NB4 (cell line): Measurements from ENCODE around the gene TMPRSS11E.
"Not testable (repeated sequence)": the region's sequence is repeated elsewhere in the genome, so short reads cannot be mapped to it uniquely, and the experiment has no call there.

ENCODE experiments used
- DNase-seq: peaks from one replicate; pipeline ENCODE4 v3.0.0; 2010; ENCODE audit warnings: low read depth
- H3K4me3 ChIP-seq: one replicate; pipeline ENCODE4 v1.5.1; 2011; ENCODE audit warnings: mild to moderate bottlenecking, low read depth, low read length, moderate library complexity
- MYC ChIP-seq: IDR thresholded peaks from 2 replicates; pipeline ENCODE4 v1.6.1; 2011; ENCODE audit warnings: low read depth, low read length
- POLR2A ChIP-seq: IDR thresholded peaks from 2 replicates; pipeline ENCODE4 v1.6.1; 2011; ENCODE audit warnings: mild to moderate bottlenecking; ENCODE audit not compliant: insufficient read length; ENCODE audit errors: extremely low read depth
- TF ChIP-seq, protein P1 (sequence below): IDR thresholded peaks from 2 replicates; pipeline ENCODE4 v1.6.1; 2011; ENCODE audit warnings: low read depth, low read length
- TF ChIP-seq, protein P2 (sequence below): IDR thresholded peaks from one replicate; pipeline ENCODE4 v1.5.1; 2012; ENCODE audit warnings: low read depth, low read length

The TMPRSS11E gene

DNA sequence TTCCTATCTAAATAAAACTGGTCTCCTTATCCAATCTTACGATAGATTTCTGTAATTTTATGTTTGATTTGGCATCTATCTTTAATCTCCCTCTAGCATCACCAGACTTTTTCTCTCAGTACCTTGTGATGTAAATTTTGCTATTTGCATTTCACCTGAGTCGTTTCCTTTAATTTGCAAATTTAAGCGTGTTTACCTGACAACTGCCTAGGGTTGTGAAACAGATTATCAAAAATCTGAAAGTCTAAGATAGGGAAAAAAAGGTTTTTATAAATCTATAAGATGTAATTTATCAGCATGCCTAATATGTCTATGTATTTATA is 39.4 kb upstream of the TMPRSS11E start:
- TF ChIP-seq, protein P1, sequence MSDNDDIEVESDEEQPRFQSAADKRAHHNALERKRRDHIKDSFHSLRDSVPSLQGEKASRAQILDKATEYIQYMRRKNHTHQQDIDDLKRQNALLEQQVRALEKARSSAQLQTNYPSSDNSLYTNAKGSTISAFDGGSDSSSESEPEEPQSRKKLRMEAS = no peak
- TF ChIP-seq MYC = no peak
- TF ChIP-seq, protein P2, sequence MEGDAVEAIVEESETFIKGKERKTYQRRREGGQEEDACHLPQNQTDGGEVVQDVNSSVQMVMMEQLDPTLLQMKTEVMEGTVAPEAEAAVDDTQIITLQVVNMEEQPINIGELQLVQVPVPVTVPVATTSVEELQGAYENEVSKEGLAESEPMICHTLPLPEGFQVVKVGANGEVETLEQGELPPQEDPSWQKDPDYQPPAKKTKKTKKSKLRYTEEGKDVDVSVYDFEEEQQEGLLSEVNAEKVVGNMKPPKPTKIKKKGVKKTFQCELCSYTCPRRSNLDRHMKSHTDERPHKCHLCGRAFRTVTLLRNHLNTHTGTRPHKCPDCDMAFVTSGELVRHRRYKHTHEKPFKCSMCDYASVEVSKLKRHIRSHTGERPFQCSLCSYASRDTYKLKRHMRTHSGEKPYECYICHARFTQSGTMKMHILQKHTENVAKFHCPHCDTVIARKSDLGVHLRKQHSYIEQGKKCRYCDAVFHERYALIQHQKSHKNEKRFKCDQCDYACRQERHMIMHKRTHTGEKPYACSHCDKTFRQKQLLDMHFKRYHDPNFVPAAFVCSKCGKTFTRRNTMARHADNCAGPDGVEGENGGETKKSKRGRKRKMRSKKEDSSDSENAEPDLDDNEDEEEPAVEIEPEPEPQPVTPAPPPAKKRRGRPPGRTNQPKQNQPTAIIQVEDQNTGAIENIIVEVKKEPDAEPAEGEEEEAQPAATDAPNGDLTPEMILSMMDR = no peak
- TF ChIP-seq POLR2A = no peak
- H3K4me3 ChIP-seq = no peak overlapping the region
- no peak for DNase-seq

DNA sequence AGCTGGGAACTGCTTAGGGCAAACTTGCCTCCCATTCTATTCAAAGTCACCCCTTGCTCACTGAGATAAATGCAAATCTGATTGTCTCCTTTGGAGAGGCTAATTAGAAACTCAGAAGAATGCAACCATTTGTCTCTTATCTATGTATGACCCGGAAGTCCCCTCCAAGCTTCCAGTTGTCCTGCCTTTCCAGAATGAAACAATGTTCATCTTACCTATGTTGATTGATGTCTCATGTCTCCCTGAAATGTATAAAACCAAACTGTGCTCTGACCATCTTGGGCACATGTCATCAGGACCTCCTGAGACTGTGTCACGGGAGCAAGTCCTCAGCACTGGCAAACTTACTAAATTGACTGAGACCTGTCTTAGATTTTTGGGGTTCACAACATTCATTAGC is 37.1 kb upstream of the TMPRSS11E start:
- H3K4me3 ChIP-seq = no peak overlapping the region
- TF ChIP-seq MYC (no peak), POLR2A (no peak)
- TF ChIP-seq, protein P2 = no peak
- TF ChIP-seq, protein P1 = no peak
- DNase-seq = no peak

DNA sequence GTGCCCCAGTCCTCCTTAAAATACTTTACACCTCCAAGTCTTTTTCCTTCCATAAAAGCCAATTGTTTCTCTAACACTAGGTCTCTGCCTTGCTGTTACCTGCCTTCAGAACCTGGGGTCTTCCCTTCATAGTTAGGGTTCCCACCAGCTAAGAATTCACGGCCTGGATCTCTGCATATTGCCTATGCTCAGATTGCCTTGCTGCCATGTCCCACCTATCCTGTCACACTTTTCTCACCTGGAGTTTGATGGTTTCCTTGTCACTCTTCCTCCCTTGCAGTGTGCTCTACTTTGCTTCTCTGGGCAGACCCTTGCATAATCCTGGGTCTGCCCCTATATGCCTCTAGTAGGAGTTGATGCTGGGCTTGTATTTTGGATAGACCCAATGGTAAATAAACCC is 36.6 kb upstream of the TMPRSS11E start:
- no peak for DNase-seq
- TF ChIP-seq, protein P2 = no peak
- TF ChIP-seq POLR2A = no peak
- TF ChIP-seq, protein P1 = no peak
- no peak for TF ChIP-seq MYC
- no peak overlapping the region for H3K4me3 ChIP-seq

DNA sequence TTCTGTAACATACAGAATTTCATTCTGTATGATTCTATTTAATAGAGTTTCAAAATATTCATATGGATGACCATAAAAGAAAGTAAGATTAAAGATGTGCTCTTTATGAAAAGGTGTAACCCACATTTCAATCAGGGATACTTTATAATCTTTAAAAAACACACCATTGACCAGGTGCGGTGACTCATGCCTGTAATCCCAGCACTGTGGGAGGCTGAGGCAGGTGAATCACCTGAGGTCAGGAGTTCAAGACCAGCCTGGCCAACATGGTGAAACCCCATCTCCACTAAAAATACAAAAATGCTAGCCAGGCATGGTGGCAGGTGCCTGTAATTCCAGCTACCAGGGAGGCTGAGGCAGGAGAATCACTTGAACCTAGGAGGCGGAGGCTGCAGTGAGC is 35.2 kb upstream of the TMPRSS11E start:
- not testable (repeated sequence) for DNase-seq, H3K4me3 ChIP-seq

DNA sequence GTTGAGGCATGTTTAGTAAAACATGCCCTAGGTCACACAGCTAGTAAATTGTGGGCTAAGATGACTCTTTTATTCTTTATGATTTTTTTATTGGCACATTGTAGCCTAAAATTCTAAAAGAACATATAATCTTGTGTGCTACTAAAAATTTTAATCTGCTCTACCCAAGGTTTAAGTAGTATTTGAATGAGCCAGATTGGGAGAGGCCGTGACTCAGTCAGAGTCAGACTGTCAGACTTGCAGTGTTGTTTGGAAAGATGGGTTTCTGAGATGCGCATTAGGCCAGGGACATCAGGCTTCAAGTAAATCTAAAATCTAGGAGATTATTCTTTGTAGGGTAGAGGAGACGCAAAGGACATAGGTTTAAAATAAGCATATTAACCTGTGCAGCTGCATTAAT is 30.7 kb upstream of the TMPRSS11E start:
- TF ChIP-seq, protein P2 = no peak
- TF ChIP-seq, protein P1 = no peak
- TF ChIP-seq POLR2A (no peak), MYC (no peak)
- H3K4me3 ChIP-seq = no peak overlapping the region
- DNase-seq = no peak

DNA sequence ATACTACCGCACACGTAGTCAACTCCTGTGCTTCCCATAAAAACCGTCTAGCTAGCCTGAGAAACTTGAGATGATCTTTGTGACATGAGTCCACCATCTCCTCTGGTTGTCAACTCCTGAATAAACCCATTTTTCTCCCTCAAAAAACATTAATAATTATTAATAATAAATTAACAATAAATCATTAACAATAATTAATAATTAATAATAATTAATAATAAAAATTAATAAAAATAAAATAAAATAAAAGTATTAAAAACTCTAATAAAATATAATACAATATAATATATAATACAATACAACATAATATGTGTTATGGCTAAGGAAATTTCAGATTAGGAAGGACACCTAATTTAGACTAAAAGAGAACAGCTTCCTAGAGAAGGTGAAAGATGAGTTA is 20.7 kb upstream of the TMPRSS11E start:
- DNase-seq = no peak
- TF ChIP-seq MYC = no peak
- TF ChIP-seq, protein P1 = no peak
- TF ChIP-seq, protein P2 = no peak
- no peak for TF ChIP-seq POLR2A

DNA sequence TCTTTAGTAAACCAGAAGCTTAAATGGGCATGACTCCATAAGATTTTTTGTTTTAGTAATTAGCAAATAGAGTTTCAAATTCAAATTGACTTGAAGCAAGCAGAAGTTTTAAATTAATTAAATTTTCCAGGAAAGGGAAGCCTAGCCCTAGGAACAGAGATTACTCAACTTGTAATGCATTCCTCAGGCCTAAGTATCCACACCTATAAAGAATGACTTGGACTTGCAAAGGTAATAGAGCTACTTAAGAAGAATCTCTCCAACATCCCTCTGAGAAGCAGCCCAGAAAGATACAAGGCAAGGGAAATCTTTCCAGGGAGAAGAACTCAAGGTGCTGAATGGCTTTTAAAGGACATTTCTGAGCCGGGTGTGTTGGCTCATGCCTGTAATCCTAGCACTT is 16.9 kb upstream of the TMPRSS11E start:
- TF ChIP-seq, protein P2 = no peak
- TF ChIP-seq, protein P1 = no peak
- TF ChIP-seq MYC (no peak), POLR2A (no peak)
- no peak for DNase-seq

More for the DNA sequence above, 20.7 kb upstream of the TMPRSS11E start:
- no peak overlapping the region for H3K4me3 ChIP-seq

More for the DNA sequence above, 16.9 kb upstream of the TMPRSS11E start:
- H3K4me3 ChIP-seq = no peak overlapping the region
